HEK293T (cell line): ENCODE measurements around the gene KIF27.

Experiments used
- CTCF ChIA-PET: fragments of 350-600 bp; formaldehyde crosslinking; extraction: SDS; loops from one replicate; lab custom pipeline; 2021; ENCODE audit warnings: antibody characterized with exemption, inconsistent platforms; lab: Yijun Ruan, JAX
- POLR2A ChIA-PET: fragments of 350-600 bp; formaldehyde crosslinking; extraction: SDS; loops from one replicate; lab custom pipeline; 2020; ENCODE audit warnings: antibody characterized with exemption, inconsistent platforms; lab: Yijun Ruan, JAX
- DNase-seq: peaks from one replicate; pipeline ENCODE4 v3.0.0; 2012; ENCODE audit warnings: mixed read lengths; ENCODE audit errors: extremely low spot score
- ARNT ChIP-seq: fragments of 450-650 bp; IDR thresholded peaks from 2 replicates; pipeline ENCODE4 v1.6.1; 2017; ENCODE audit warnings: mild to moderate bottlenecking
- BHLHE40 ChIP-seq: fragments of 450-650 bp; IDR thresholded peaks from 2 replicates; pipeline ENCODE4 v1.6.1; 2016; ENCODE audit warnings: mild to moderate bottlenecking, moderate library complexity, borderline replicate concordance
- CTBP1 ChIP-seq: fragments of 450-650 bp; IDR thresholded peaks from 2 replicates; pipeline ENCODE4 v1.6.1; 2016; ENCODE audit warnings: borderline replicate concordance
- ELF4 ChIP-seq: fragments of 450-650 bp; IDR thresholded peaks from 2 replicates; pipeline ENCODE4 v1.6.1; 2017; ENCODE audit warnings: antibody characterized with exemption
- FOXA1 ChIP-seq: fragments of 450-650 bp; IDR thresholded peaks from 2 replicates; pipeline ENCODE4 v1.6.1; 2016; ENCODE audit warnings: mild to moderate bottlenecking
- FOXK2 ChIP-seq: fragments of 450-650 bp; IDR thresholded peaks from 2 replicates; pipeline ENCODE4 v1.6.1; 2016; ENCODE audit warnings: mild to moderate bottlenecking
- FOXM1 ChIP-seq: fragments of 450-650 bp; IDR thresholded peaks from 2 replicates; pipeline ENCODE4 v1.6.1; 2017; ENCODE audit warnings: mild to moderate bottlenecking, borderline replicate concordance
- HDGF ChIP-seq: fragments of 450-650 bp; IDR thresholded peaks from 2 replicates; pipeline ENCODE4 v1.6.1; 2017; ENCODE audit warnings: antibody characterized with exemption, borderline replicate concordance
- L3MBTL2 ChIP-seq: fragments of 450-650 bp; conservative IDR thresholded peaks from 2 replicates; pipeline ENCODE4 v1.6.1; 2016; ENCODE audit warnings: mild to moderate bottlenecking
- LEF1 ChIP-seq: fragments of 450-650 bp; IDR thresholded peaks from 2 replicates; pipeline ENCODE4 v1.6.1; 2017; ENCODE audit warnings: mild to moderate bottlenecking, borderline replicate concordance
- NFRKB ChIP-seq: fragments of 450-650 bp; IDR thresholded peaks from 2 replicates; pipeline ENCODE4 v1.6.1; 2016; ENCODE audit warnings: mild to moderate bottlenecking, moderate library complexity
- PKNOX1 ChIP-seq: fragments of 450-650 bp; IDR thresholded peaks from 2 replicates; pipeline ENCODE4 v1.6.1; 2016
- SP1 ChIP-seq: fragments of 450-650 bp; IDR thresholded peaks from 2 replicates; pipeline ENCODE4 v1.6.1; 2017
- SUZ12 ChIP-seq: fragments of 450-650 bp; IDR thresholded peaks from 2 replicates; pipeline ENCODE4 v1.6.1; 2016; ENCODE audit warnings: mild to moderate bottlenecking
- TARDBP ChIP-seq: fragments of 450-650 bp; IDR thresholded peaks from 2 replicates; pipeline ENCODE4 v1.6.1; 2016
- ZNF384 ChIP-seq: fragments of 450-650 bp; IDR thresholded peaks from 2 replicates; pipeline ENCODE4 v1.6.1; 2016

The KIF27 gene

DNA sequence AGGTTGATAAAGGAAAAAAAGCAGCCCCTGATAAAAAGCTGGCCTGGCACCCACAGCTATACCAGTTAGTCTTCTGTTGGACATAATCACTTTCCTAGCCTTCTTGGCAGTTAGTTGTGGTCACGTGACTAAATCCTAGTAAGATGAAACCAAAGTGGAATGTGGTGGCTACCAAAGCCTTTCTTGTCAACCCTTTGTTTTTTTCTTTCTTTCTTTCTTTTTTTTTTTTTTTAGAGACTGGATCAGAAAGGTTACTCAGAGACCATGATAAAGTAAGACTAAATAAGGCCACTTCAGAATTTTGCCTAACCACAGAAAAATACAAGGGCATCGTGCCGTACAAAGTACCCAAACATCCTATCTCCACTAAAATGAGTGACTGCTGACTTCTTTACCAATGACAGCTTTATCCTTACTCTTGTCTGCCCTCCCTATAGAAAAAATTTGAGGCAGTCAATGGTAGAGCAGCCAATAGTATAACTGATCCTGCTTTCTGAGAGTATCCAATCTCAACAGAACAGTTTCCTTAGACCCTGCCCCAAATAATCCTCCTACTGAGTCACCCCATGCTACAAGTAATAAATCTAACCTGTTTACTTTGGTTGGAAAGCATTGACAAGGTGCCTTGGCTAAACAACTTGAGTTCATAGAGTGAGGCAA is 14.2 kb upstream of the KIF27 start:
- ChIA-PET CTCF (interaction anchor here (0.8 to 1.1 kb wide), 2 partner anchors 326 to 1699 kb away, joined by 3 to 6 read pairs; no protein-coding TSS in a partner anchor), POLR2A (no interaction called here)
- DNase-seq, result no peak
- TF ChIP-seq FOXK2, result no peak
- no peak for TF ChIP-seq FOXA1
- no peak for TF ChIP-seq ZNF384
- no peak for TF ChIP-seq SP1
- TF ChIP-seq ELF4, result no peak
- no peak for TF ChIP-seq PKNOX1
- no peak for TF ChIP-seq L3MBTL2
- TF ChIP-seq TARDBP, result no peak
- no peak for TF ChIP-seq FOXM1

GRCh38 chr9:83934569-83935275 is 13.5 kb upstream of the KIF27 start:
- TF ChIP-seq BHLHE40 (no peak), HDGF (no peak), ARNT (no peak), LEF1 (no peak), L3MBTL2 (no peak), FOXA1 (no peak), SP1 (no peak), FOXM1 (no peak), SUZ12 (no peak), PKNOX1 (no peak), CTBP1 (no peak), ZNF384 (no peak), FOXK2 (no peak), TARDBP (no peak), NFRKB (no peak), ELF4 (no peak)

DNA sequence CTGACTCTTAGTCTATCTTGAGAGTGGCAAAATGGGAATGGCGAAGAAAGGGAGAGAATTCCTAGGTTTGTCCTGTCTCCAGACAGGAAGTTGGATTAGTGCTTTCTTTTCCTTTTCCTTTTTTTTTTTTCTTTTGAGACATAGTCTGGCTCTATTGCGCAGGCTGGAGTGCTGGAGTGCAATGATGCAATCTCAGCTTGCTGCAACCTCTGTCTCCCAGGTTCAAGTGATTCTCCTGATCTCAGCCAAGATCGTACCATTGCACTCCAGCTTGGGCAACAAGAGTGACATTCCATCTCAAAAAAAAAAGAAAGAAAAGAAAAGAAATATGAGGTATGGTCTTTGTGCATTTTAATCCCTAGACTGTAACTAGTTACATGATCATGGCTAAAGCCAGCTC is 12.6 kb upstream of the KIF27 start:
- CTCF ChIA-PET, result no interaction called here
- POLR2A ChIA-PET, result no interaction called here
- TF ChIP-seq TARDBP (no peak), ZNF384 (no peak), BHLHE40 (no peak), ELF4 (no peak), FOXK2 (no peak), LEF1 (no peak), ARNT (no peak), SP1 (no peak), SUZ12 (no peak), HDGF (no peak), FOXA1 (no peak), CTBP1 (no peak), FOXM1 (no peak), L3MBTL2 (no peak), NFRKB (no peak)
- no peak for DNase-seq

More at GRCh38 chr9:83934569-83935275, 13.5 kb upstream of the KIF27 start:
- no peak for DNase-seq
- POLR2A ChIA-PET, result no interaction called here
- CTCF ChIA-PET, result no interaction called here

DNA sequence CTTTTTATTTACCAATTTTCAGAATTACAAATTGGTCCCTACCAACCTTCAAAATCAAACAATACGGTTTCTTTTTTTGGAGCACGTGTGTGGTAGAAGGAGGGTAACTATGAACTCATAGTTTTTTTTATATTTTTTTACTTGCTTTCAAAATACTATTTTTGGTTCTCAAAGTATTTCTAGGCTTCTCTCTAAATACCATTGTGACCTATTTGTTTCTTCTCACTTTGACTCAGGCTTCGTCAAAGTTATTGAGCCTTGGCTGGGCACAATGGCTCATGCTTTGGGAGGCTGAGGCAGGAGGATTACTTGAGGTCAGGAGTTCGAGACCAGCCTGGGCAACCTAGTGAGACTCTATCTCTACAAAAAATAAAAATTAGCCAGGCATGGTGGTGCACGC is 11.6 kb upstream of the KIF27 start:
- TF ChIP-seq FOXA1, result no peak
- no peak for TF ChIP-seq ELF4
- no peak for TF ChIP-seq BHLHE40
- TF ChIP-seq TARDBP, result no peak
- TF ChIP-seq CTBP1, result no peak
- TF ChIP-seq LEF1, result no peak
- no peak for TF ChIP-seq FOXK2
- TF ChIP-seq ZNF384, result no peak
- no peak for TF ChIP-seq SP1
- TF ChIP-seq NFRKB, result no peak
- no peak for TF ChIP-seq SUZ12
- TF ChIP-seq HDGF, result no peak
- TF ChIP-seq FOXM1, result no peak
- TF ChIP-seq PKNOX1, result no peak
- TF ChIP-seq ARNT, result no peak
- no peak for TF ChIP-seq L3MBTL2
- ChIA-PET CTCF (no interaction called here), POLR2A (no interaction called here)
- DNase-seq, result no peak

GRCh38 chr9:83932011-83932410 is 10.8 kb upstream of the KIF27 start:
- TF ChIP-seq ZNF384, result no peak
- no peak for TF ChIP-seq HDGF
- no peak for TF ChIP-seq ELF4
- TF ChIP-seq FOXK2, result no peak
- TF ChIP-seq L3MBTL2, result no peak
- TF ChIP-seq NFRKB, result no peak
- TF ChIP-seq PKNOX1, result no peak
- POLR2A ChIA-PET, result no interaction called here
- no peak for DNase-seq
- CTCF ChIA-PET, result no interaction called here
